Stimulated activated CD4-positive, alpha-beta T cell treated with anti-CD3 and anti-CD28 coated beads, Interleukin-15, amount 100 ng/mL, for 1 hour (primary cell): ENCODE measurements around the gene HOXB6.

Experiments used
- DNase-seq, 2 donors: peaks; one replicate each; pipeline ENCODE4 v3.0.0-alpha.2; 2020; ENCODE audit warnings: low read depth in 1 of 2, low spot score in 1 of 2

HOXB6 gene

DNA sequence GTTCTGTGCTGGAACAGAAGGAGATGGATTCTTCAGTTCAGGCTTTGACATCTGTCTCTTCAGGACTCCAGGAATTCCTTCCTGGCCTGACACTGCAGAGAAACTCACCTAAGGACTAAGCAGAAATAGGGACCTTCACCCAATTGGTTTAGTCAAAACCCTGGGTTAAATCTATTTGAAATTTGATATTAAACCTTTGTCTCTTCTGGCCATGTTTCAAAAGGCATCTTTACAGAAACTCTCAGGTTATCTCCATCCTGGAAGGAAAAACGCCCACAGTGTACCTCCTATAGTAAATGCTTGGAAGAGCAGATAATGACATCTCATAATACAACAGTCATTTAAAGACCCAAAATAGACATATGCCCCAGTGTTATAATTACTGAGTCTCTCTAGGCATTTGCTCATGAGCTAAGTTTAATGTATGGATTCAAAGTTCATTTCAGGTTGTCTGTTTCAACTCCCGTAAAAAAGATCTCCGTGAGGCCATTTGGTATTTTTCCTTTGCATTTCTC lies 21.0 kb downstream of the HOXB6 start:
- no peak for DNase-seq

DNA sequence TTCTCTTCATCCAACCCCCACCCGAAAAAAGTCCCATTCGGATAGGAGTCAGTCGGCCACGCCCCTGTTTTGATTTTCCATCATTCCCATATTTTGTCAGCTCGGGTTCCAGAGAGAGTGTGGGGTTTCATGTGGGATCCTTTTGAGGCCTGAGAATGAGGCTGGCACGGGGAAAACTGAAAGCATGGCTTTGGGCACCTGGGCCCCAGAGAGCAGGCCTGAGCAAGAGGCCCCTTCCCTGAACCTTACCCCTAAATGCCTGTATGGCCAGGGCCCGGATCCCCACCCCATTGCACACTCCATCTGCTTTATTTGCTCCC lies 22.1 kb downstream of the HOXB6 start:
- no peak for DNase-seq

DNA sequence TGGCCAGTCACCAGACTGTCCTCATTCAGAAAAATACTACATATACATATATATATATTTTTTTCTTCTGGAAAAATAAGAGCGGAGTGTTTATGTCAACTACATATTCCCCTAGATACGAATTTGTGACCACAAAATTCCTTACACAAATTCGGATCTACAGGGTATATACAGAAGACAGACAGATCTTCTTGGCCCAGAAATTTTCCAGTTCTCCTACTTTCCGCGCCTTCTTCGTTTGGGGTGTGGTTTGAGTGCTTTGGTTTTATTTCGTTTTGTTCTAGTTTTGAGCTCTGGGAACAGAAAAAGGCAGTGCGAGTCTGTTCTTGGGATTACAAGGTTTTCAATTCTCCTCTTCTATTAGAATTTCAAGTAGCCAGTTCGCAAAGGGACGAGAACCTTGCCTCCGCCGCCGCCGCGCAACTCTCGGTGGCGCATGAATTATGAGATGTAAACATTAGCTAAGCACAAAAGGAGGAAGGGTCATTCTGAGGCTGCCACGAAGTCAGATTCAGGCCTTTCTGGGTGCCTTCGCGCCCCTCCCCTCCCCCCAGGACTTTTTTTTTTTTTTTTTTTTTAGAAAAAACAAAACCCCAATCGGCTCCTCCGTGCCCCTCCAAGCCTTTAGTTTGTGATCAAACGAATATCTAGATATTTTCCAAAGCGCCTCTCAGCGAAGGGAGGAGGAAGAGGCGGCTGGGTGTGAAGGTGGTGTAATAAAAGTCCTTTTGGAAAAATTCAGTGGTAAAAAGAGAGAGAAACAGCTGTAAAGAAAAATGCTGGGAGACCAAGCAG lies 24.8 kb downstream of the HOXB6 start:
- DNase-seq, result no peak

DNA sequence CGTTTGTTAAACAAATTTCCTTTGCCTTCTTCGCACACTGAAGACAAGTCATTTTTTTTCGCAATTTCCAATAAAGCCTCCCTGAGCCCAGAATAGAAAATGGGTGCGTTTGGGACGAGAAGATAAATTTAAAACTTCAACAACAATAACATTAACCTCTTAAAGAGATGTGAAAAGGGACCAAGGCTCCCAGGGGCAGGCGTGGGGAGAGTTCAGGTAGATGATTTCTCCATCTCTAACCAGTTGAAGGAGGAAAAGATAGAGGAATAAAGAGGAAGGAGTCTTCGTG lies 25.4 kb downstream of the HOXB6 start:
- no peak for DNase-seq

DNA sequence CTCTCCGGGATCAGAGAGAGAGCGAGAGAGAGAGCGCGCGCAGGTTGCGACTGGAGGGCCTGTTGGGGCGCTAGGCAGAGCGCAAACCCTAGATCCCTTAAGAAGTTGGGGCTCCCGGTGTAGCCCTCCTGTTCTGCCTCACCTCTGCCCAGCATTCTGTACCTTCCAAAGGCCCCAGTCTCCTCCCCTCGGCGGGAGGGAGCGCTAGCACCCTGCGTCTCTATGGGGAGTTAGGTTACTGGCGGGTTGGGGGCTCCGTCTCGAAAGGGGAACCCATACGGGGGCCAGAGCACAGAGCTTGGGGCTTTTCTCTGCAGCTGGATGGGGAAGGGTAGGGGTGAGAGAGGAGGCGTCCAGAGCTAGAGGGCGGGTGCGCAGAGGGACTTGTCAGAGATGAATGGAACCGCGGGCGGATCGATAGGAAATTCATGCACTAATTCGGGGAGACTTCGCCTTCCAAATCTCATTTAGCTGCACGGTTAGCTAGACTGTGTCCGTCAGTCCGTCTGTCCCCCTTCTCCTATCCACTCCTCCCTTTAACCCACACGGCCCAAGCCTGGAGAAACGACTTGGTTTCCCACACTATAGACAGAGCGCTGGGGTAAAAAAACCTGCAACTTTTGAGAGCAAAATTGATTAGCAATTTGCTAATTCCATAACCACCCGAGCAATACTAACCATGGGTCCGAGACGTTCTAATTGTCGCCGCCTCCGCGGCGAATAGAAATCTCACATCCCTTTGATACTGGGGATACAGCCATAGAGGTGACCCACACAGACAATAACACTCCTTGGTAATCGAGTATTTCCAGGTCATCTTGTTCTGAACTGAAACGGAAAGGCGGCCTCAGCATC lies 25.9 kb downstream of the HOXB6 start:
- no peak for DNase-seq

DNA sequence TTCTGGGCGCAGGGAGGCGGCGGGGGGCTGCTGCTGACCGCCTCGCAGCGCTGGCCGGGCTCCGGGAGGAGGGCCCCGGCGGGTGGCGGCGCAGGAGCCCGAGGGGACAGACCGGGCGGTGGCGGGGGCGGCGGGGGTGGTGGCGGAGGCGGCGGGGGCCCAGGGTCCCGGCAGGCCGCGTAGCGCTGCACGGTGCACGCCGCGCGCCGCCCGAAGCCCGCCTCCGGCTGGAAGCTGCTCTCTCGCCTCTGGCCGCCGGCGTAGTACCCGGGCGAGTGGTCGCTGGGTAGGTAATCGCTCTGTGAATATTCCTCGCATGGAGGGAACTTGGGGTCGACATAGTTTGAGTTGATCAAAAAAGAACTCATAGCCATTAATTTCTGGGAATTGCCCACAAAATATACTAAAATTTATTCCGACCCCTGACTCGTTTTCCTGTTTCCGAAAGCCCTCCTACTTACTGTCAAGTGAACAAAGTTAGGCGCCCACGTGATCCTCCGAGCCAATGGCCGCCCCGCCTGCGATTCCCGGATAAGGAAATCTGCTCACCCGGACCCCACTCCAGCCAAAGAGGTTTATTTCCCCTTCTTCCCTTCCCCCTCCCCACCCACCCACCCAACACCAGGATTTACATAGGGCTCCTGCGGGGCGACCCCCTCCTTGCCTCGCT lies 26.7 kb downstream of the HOXB6 start, which contains the start of gene HOXB4:
Gene HOXB4, minus strand, starts transcription at position 405 of the 670 bp plus-strand sequence. Its CDS starts 31 bp downstream, at position 374.
- peak in 1 of 2 donors; percentile 33 for DNase-seq

DNA sequence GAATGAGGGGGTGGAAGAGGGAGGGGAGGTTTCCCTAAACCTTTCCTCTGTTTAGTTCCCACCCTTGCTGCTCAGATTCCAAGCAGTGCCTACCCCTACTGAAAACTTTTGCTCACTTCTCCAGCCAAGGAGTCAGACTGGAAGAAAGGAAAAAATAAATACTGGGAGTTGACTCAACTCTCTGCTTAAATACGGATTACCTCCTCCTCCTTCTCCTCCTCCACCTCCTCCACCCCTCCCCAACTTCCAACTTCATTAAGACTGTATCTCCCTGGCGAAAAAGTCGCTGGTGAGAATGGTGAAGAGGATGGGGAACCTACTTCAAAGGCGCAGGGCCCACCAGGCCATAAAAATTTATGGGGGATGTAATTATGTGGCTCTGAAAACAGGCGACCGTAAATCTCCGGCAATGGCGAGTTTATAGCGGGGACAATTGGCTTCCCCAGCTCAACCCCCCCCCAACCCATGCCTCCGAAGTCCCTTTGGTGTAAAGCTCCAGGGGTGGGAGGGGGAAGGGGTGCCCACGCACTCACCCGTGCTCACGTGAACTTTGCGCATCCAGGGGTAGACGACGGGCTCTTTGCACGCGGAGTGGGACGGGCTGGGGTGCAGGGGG lies 27.3 kb downstream of the HOXB6 start:
- no peak for DNase-seq

DNA sequence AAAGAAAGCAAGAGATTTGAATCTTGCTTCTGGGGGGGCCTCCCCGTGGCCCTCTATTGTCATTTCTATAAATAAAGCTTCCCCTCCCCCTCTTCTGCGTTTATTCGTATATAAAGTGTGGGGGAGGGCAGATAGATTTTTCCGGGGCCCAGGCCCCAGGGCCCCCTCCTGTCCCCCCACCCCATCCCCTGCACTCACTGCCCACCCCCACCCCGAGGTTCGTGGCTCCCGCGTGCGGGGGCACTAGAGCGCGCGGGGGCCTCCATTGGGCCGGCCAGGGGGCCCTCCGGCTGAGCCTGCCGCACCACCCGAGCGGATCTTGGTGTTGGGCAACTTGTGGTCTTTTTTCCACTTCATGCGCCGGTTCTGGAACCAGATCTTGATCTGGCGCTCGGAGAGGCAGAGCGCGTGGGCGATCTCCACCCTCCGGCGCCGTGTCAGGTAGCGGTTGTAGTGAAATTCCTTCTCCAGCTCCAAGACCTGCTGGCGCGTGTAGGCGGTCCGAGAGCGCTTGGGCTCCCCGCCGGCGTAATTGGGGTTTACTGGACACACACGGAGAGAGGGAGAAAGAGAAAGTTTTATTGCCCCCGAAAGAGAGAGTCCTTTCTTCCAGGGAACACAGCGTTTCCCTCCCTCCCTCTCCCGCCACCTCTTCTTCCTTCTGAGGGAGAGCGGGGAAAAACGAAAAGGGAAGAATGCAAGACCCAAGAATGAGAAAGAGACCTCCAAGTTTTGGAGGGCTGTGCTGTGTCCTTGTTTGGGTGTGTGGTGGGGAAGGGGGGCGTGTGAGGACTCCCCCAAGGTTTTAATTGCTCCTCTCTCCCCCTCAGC lies 28.1 kb downstream of the HOXB6 start:
- DNase-seq, result no peak

DNA sequence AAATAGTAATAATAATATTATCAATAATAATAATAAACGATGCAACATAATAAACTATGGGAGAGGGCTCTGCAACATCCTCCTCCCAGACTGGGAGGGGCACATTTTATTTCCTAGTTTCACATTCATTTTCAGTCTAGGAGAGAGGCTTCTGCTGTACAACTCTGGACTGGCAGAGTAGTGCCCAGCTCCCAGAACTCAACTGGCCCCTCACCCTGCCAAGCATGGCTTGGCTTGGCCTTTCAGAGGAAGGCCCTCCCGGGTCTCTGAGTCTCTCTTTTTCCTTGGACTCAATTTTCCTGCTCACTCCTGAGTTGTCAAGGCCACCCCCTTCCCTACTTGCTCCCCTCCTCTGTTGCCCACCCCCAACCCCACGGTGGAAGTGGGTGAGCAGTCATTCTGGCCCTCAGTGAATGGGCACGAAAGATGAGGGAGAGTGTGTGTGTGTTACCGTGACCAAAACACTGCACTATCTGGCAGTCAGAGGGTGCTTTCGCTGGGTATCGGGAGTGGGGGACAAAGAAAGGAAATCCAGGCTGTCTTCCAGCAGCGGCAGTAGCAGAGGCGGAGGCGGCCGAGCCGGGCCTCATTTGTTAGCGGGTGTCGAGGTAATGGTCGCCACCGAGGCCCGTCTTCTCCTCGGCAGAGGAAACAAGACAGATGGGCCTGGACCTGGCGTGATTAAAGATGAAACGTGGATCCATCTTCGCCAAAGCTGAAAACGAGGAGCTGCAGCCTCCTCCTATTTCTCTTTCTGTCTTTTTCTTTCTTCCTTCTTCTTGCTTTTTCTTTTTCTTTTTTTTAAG lies 28.9 kb downstream of the HOXB6 start:
- no peak for DNase-seq

DNA sequence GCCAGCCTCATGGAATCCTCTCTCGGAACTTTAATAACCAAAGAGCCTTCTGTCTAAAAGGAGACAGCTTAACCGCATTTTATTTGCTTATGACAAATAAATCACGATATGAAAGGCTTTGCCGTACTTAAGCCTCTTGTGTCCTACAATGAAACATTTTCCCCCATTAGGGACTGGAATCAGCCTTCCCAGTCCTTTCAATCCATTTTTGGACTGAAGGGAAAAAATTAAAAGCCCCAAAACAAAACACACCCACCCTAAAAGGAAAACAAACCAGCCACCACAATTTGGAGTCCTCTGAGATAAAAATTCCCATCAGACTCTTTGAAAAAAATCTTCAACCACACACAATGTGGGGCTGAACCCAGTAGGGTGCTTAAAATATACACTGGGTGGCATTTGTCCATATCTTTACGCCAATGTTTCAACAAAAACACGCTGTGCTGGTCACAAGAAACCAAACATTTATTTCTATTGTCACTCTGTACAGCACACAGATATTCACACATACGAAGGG lies 29.7 kb downstream of the HOXB6 start:
- DNase-seq, result no peak

DNA sequence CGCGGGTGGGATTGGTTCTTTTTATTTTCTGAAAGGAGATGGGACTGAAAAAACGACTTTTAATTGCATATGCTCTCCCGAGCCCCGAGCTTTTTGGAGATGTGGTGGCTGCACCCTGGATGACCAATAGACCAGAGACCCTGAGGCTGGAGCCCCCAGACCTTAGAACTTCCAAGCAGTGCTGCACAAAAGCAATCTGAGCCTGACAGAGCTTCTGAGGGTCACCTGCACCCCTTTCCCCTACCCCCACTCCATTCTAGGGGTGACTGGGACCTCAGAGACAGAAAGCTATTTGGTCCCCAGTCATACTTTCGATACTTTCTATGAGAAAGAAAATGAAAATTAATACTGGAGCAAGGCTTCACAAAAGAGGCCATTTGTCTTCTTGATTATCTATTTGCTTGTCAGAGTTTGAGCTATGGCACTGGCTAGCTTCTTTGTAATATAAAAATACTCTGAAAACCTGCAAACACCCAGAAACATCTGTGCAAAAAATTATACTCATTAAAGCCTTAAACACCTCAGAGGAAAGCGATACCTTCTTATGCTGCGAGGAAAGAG lies 30.2 kb downstream of the HOXB6 start:
- DNase-seq, result no peak

DNA sequence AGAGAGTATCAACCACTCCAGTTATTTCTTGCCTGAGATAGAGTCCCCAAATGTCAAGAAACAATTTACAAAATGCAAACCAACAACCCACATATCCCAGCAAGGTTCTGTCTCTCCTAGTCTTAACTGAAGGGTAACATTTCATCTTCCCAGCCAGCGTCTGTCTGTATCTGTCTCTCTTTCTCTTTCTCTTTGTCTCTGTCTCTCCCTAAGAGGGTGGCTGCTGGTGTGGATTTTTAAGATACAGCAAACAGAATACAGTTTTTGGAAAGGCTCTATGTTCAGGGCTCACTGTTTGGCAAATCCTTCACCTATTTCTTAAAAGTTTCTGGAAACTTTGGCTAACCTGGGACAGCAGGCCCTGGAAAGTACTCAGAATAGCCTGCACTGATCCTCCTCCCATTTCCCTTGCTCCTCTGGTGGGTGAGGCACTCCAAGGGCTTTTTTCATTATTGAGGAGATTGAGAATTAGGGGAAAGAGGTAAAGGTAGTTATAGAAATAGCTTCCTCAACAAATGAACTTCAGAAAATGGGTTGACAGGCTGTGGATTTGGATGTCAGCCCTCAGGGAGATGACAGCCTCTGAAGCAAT lies 32.9 kb downstream of the HOXB6 start:
- DNase-seq, result no peak

DNA sequence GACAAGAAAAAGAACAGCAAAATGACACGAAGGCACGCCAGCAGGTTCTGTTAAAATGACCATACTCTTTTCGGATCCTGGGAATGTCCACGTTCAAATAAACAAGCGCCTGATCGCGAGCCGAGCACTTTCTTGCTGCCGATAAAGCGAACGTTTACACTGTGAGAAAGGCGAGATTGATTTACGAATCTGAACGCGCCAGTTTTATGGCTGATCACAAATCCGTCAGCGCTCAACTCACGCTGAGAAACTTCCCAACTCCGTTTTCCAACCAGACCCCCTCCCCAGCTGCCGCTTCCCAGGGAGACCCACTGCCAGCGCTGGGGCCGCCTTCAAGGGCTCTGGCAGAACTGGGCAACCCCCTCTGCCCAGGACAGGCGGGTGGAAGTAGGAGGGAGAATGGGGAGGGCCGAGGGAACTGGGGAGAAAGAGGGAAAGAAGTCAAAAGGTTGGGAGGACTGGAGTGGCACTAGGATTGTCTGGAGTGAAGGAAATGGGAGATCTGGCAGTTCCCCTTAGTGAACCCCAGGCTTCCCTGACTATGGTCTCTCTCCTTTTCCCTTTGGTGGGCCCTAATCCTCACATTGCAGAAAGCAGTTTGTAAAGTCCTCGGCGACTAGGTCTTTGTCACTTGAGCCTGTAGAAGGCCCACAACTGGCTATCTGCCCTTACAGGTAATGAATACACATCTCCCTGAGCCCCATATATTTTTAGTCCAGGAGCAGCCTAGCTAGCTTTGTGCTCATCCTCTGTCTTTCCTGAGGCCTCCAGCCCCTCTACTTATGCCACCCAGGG lies 33.6 kb downstream of the HOXB6 start:
- DNase-seq, result no peak

DNA sequence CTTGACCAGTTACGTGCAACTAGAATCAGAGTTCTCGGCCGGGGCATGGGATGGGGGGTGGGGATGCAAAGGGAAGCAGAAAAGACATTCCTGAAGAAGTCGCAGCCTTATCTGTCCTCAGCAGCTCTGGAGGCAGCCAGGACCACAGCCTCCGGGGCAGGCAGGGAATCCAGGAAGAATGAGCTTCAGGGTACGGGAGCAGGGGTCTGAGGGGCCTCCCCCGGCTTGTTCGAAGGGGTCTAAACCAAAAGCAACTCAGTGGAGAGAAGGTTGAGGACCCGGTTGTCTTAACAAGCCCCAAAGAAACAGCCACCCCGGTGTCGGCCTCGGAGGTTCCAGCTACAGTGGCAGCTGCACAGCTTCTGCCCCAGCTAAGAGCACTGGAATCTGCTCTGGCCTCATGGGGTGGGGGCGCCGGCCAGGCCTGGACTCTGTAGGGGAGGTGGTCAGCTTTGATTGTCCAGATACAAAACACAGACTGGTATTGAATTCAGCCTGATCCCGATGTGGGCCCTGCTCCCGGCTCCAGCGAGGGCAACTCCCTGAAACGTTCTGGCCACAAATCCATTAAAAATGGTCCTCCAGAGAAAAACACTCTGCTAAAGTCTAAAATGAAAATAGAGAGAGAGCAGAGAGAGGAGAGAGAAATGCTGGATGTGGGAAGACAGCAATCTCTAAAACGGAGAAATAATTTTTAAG lies 34.3 kb downstream of the HOXB6 start:
- DNase-seq, result no peak

DNA sequence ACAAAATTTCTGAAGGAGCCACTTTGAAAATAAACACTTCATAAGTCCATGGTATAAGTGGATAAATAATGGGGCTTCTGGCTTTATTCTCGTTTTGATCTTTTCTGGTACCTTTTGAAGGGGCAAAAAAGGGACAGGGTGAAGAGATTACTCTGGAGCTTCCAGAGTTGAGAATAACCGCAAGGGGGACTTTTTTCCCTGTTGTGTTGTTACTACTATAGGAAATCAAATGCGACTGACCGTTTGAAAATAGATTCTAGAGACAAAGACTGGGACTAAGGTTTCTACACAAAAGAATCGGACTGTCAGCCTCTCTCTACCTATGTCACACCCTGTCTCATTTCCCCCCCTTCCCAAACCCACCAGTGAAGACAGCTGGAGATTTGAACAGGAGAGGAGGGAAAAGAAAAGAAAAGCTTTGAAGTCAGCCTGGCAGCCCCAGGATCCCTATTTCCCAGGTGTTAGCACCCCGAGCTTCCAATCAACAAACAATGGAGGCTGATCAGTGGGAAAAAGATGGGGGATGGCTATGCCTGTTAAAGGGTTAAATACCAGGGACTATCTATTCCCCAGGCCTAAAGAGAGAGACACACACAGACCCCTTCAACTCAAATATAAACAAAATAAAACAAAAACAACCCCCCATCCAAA lies 35.0 kb downstream of the HOXB6 start:
- DNase-seq, result no peak

DNA sequence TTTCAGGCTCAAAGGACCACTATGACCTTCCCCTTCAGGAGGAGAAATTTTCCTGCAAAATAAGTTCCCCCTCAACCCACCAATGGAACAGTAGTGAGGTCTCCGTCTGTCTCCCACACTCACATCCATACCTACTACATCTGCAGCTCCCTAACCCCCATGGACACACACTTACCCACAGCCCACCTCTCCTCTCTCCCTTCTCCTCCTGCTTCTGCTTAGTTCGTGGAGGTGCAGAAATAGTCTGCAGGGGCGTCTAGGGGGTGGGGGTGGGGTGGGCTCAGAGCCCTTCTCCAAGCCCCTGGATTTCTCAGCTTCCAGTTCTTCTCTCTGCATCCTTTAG lies 35.6 kb downstream of the HOXB6 start:
- no peak for DNase-seq
